ENCODE measurements around the gene GLTP. TPM values are rescaled to one million over a fixed set of nuclear protein-coding genes. Genes with fewer than 3 reads are reported as not detected.
"Not testable (repeated sequence)": the region's sequence is repeated elsewhere in the genome, so short reads cannot be mapped to it uniquely, and the experiment has no call there.

The GLTP gene, protein sequence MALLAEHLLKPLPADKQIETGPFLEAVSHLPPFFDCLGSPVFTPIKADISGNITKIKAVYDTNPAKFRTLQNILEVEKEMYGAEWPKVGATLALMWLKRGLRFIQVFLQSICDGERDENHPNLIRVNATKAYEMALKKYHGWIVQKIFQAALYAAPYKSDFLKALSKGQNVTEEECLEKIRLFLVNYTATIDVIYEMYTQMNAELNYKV
- total RNA-seq = 18.6 TPM
- long read RNA-seq, transcript GLTP-201 (5 exons, 2,356 nt) = major isoform, 118 of 131 reads
- long read RNA-seq, partial matches to known transcripts = 2 of 131 reads
- long read RNA-seq, other reads (novel, unspliced or antisense) = 11 of 131 reads

DNA sequence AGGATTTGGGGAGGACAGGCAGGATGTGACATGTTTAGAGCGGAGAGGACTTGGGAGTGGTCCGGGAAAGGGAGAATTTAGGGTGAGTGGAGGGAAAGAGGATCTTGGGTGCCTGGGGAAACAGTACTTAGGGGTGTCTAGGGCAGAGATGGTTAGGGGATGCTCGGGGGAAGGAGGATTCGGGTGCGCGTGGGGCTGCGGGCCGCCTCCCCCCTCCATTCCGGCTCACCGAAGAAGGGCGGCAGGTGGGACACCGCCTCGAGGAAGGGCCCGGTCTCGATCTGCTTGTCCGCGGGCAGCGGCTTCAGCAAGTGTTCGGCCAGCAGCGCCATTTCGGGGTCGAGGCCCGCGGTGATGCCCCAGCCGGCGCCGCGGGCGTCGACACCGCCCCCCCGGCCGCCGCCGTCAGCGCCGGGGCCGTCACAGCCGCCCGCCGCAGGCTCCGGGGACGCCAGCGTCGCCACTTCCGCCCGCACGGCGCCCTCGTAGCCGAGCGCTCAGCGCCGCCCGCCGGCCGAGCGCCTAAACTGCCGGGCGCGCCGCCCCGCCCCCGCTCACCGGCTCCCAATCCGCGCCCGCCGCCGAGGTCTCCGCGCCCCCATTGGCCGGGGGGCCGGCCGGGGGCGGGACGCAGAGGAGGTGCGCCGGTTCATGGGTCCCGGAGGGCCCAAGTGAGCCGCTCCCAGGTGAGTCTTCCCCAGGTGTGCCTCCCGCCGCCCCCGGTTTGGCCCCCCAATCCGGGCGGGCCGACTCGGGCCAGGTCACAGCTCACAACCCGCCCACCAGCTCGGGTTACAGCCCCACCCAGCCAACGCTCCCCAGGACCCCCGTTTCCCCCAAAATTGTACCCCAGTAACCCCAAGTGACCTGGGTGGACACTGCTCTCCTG lies at the start of gene GLTP:
GLTP (minus strand) TSS at position 499 of the 889 bp plus-strand sequence; CDS start at position 332, 167 bp downstream.
- ATAC-seq (ENCODE audit: poor library complexity) = peak; percentile 100
- DNase-seq = peak; percentile 92
- intact Hi-C loops (cut with DNase I) = loop anchor here (2.0 kb wide), 1 partner anchor 75 kb away; no protein-coding TSS in a partner anchor

DNA sequence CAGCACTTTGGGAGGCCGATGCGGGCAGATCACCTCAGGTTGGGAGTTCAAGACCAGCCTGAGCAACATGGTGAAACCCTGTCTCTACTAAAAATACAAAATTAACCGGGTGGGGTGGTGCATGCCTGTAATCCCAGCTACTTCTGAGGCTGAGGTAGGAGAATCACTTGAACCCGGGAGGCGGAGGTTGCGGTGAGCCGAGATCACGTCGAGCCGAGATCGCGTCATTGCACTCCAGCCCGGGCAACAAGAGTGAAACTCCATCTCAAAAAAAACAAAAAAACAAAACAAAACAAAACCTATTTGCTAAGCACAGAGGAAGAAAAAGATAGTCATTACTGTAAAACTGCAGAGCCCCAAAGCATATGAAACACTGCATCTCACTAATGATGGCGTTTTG lies 49.0 kb upstream of the GLTP start:
- intact Hi-C loops (cut with DNase I); ATAC-seq (ENCODE audit: poor library complexity); DNase-seq: not testable (repeated sequence)

DNA sequence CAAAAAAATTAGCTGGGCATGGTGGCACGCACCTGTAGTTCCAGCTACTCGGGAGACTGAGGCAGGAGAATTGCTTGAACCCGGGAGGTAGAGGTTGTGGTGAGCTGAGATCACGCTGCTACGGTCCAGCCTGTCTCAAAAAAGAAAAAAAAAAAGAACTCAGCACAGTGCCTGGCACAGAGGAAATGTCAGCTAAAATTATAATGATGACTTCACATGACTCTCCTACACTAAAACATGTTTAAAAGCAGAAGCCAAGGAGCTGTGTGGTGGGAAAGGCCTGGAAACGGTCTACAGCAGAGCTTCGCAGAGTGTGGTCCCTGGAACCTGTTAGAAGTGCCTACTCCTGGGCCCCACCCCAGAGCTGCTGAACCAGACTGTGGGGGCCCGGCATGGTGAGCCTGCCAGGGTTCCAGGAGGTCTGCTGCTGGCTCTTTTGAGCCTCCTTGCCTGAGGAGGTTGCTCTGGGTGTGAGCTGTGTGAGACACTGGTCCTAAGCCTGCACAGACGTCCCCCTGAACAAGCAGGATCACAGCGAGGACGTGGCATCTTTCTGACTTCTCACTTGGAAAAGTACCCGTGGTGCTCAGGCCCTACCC lies 47.8 kb upstream of the GLTP start:
- ATAC-seq (ENCODE audit: poor library complexity) (no peak), DNase-seq (no peak)

DNA sequence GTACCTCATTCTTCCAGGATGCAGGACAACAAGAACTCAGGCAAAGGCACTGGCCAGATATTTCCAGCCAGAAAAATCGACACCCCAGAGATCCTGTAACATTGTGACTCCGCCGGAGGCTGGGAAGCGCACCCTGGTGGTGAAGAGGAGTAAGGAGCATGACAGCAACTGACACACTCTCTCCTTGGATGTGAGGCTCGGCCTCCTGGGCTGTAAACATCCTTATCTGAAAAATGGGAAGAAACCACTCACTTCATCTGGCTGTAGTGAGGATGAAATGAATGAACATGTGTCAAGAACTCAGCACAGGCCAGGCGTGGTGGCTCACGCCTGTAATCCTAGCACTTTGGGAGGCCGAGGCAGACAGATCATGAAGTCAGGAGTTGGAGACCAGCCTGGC lies 47.3 kb upstream of the GLTP start:
- ATAC-seq (ENCODE audit: poor library complexity) (no peak), DNase-seq (no peak)
- intact Hi-C loops (cut with DNase I) = no loop called here

More for the DNA sequence above, 47.8 kb upstream of the GLTP start:
- intact Hi-C loops (cut with DNase I) = no loop called here

DNA sequence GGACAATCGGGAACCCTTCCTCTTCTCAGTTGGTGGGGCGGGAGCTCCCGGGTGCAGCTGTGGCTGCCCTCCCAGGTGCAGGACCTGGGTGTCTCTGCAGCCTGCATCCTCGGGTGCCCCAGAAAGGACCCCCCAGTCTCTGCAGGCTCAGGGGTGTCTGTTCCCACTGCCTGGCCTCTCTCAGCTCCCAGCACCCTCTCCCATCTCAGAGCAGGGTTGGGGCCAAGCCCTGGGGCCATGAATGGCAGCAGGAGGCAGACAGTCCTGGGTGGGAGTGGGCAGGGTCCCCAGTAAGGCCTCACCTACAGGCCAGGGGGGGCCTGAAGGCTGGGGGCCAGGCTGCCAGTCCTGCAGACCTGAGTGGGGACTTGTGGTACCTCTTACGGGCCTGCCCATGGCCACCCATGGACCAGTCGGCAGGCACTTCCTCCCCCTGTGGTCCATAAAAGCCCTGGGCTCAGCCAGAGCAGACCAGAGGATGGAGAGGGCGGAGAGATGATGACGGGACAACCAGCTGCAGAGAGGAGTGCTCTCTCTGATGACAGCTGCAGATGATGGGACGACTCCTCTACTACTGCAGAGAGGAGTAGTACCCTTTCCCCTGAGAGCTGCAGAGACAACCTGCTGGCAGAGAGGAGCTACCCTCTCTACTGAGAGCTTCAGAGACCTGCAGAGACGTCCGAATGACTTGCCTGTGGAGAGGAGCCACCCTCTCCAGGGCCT lies 46.3 kb upstream of the GLTP start:
- DNase-seq = no peak
- no peak for ATAC-seq (ENCODE audit: poor library complexity)
- intact Hi-C loops (cut with DNase I) = no loop called here

DNA sequence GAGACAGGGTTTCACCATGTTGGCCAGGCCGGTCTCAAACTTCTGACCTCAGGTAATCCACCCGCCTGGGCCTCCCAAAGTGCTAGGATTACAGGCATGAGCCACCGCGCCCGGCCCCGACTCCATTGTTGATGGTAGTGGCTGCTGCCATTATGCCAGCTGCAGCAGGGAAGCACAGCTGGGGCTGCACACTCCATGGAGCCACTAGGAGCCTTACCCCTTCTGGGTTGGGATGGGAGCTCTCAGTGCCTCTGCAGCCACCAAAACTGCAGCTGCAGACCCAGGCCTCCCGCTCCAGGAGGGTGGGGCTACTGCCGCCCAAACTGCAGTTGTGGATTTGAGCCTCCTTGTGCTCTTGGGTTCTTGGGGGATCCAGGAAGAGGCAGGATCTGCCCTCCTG lies 45.7 kb upstream of the GLTP start:
- intact Hi-C loops (cut with DNase I) = no loop called here
- DNase-seq = no peak
- ATAC-seq (ENCODE audit: poor library complexity) = no peak

DNA sequence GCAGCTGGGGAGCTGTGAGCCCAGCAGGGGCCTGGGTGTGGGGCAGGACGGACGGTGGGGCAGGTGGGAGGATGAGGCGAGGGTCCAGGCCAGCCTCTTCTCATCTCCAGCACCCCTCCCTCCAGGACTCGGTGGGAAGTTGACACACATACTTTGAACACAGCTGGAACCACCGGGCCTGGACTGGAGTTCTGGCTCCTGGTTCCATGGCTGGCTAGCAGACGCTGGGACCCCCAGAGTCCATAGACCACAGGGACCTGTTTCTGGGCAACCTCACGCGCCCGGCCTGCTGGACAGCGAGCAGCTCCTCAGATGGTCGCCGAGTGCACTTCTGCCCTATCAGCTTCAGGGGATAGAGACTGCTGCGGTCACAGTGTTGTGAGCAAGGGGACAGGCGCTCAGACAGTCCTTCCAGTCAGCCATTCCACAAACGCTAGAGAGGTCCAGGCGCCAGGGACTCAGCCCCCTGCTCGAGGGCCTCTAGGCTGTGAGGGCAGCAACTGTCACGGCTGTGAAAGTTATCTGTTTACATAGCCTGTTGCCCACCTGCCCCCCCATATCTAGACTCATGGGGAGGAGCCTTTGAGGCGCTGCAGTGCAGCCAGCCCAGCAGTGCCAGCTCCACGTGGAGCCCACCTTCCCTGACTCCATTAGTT lies 45.0 kb upstream of the GLTP start:
- intact Hi-C loops (cut with DNase I) = no loop called here
- DNase-seq (no peak), ATAC-seq (ENCODE audit: poor library complexity) (no peak)

DNA sequence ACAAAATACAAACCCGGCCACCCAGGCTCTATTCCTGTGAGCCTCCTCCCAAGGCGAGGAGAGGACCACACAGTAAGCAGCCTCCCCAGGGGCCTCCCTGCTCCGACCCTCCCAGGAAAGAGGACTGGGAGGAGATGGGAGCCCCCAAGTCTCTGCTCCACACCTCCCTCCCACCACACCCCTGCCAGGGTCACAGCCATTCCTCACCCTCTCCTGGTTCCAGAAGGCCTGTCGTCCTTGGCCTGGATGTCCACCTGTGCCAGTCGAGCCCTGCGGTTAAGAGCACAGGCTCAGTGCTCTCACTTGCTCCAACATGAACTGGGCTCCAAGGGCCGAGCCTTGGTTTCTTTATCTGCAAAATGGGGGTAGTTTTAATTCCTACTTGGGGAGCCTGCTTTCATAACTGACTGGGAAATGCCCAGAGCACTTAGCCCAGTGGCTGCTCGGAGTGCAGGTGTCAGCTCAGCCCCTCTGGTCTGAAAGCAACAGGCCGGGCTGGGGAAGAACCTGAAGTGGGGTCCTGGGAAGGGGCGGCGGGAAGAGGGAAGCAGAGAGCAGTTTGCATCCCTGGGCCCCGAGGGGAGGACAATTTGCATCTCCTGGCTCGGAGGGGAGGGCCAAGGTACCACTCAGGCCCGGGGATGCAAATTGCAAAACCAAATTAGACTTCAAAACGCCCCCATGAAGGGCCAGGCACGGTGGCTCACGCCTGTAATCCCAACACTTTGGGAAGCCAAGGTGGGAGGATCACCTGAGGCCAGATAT lies 43.3 kb upstream of the GLTP start:
- intact Hi-C loops (cut with DNase I) = no loop called here
- no peak for DNase-seq
- no peak for ATAC-seq (ENCODE audit: poor library complexity)

DNA sequence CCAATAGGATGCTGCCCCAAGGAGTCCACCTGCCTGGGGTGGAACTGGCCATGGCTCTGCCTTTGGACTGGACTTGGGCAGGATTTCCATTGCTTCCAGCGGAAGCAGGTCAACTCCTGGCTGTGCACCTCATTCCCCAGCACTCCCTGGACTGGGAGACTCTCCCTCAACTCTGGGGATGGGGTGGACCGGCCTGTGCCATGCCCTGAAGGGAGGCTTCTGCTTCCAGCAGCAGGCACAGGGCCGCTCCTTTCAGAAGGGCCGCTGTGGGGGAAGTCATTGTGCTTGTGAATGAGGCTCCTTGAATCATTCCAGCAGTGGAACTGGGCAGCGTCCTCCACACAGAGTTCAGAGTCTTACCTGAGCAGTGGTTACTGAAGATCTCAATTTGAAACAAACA lies 42.7 kb upstream of the GLTP start:
- ATAC-seq (ENCODE audit: poor library complexity) (no peak), DNase-seq (no peak)
- intact Hi-C loops (cut with DNase I) = no loop called here

DNA sequence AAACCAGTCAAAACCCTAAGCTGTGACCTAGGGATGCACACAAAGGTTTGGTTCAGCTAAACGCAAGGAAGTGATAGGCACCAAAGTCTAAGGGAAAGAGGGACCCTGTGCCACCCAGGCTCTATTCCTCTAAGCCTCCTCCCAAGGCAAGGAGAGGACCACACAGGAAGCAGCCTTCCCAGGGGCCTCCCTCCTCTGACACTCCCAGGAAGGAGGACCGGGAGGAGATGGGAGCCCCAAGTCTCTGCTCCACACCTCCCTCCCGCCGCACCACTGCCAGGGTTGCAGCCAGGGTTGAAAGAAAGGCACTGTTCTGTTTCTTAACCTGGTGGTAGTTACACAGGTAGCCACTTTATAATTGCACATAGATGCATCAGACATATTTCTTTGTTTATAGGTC lies 41.6 kb upstream of the GLTP start:
- no peak for ATAC-seq (ENCODE audit: poor library complexity)
- intact Hi-C loops (cut with DNase I) = no loop called here
- DNase-seq = no peak

DNA sequence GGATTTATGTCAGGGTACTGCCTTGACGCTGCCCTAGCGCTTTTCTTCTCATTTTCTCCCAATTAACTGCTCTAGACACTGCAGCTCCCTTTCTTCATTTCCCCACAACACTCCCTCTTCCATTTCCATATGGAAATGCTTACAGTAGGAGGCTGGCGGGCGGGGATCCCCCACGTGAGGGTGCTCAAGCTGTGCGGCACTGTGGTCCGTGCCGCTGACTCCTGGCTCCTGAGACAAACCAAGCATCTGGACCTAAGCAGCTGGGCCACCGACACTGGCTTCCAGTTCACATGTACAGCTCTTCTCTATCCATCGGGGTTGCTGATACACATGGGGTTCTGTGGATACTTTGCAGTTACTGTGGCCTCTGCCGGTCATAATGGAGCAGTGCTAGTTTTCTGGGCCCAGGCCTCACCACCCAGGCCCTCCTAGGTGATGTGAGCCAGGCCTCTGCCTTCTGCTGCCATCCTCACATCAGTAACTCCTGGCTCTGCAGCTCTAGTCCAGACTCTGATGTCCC lies 40.0 kb upstream of the GLTP start:
- no peak for DNase-seq
- no peak for ATAC-seq (ENCODE audit: poor library complexity)
- intact Hi-C loops (cut with DNase I) = no loop called here

DNA sequence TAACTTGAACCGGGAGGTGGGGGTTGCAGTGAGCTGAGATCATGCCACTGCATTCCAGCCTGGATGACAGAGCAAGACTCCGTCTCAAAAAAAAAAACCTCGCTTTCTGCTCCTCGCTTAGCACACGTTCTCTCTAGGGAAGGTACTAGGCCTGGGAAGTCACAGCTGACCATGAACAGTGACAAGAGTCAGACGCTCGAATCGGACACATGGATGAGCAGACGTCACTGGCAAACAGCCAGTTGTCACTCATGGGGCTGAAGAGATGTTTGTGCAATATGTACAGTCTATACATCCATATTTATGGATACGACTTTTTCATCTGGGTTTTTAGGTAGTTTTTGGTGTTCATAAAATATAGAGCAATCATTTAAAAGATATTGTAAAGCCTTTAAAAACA lies 39.1 kb upstream of the GLTP start:
- intact Hi-C loops (cut with DNase I) = no loop called here
- DNase-seq (no peak), ATAC-seq (ENCODE audit: poor library complexity) (no peak)

DNA sequence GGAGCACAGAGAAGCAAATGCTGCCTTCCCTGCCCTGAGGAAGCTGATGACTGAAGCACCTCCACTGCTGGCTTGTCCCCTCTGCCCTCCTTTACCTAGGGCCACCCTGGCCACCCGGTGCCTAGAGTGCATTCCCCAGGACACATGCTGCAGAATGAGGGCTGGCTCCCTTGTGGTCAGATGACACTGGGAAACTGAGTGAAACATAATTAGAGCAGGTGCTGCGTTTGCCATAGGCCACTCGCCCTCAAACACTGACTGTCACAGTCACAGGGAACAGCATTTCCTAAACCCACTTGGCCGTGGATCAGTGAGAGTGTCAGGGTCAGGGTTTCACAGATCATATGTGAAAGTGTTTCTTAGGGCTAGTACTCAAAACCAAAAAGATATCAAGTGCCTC lies 35.7 kb upstream of the GLTP start:
- intact Hi-C loops (cut with DNase I) = no loop called here
- DNase-seq (no peak), ATAC-seq (ENCODE audit: poor library complexity) (no peak)

DNA sequence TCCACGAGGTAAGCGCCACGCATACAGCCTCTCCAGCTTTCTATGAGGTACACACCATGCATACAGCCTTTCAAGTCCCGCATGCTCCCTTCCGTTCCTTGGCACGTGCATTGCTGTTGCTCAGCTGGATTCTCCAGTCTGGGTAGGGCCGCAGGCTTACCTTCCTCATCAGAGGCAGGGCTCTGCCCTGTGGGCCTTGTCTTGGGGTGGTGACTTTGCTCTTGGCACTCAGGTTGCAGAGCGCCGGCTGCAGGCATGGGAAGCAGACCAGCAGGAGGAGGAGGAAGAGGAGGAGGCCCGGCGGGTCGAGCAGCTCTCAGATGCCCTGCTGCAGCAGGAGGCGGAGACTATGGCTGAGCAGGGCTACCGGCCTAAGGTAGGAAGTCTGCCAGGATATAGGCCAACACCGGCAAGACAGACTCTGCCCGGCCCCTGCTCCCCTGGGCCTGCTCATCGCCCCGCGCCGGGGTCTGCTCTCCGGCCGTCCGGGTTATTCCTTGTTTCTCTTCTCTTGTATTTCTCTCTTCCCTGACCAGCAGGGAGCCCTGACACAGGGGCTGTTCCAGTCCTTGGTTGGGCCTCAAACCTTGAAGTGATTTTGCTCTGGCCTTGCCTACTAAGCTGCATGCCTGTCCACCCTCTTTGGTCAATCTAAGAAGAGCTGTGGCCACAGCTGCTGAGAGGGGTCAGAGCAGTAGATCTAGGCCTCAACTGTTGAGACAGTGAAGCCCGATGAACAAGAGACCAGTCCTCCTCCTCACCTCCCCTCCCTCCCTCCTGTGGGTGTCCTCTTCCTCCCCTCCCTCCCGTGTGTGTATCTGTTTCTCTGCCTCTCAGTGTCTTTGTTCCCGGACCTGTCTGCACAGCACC lies 35.1 kb upstream of the GLTP start:
- intact Hi-C loops (cut with DNase I) = no loop called here
- DNase-seq (no peak), ATAC-seq (ENCODE audit: poor library complexity) (no peak)

DNA sequence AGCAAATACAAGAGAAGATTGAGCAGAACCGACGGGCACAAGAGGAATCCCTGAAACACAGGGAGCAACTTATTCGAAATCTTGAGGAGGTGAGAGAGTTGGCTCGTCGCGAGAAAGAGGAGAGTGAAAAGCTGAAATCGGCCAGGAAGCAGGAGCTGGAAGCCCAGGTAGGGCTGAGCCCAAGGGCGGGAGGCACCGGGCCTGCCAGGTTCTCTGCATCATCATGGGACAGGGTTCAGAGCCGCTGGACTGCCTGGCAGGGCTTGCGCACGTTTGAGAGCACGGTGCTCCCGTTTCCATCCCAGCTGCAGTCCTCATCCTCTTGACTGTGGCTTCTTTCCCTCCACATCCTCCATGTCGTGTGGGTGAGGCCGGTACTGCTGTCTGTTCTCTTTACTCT lies 34.1 kb upstream of the GLTP start:
- intact Hi-C loops (cut with DNase I) = no loop called here
- ATAC-seq (ENCODE audit: poor library complexity) (no peak), DNase-seq (no peak)

DNA sequence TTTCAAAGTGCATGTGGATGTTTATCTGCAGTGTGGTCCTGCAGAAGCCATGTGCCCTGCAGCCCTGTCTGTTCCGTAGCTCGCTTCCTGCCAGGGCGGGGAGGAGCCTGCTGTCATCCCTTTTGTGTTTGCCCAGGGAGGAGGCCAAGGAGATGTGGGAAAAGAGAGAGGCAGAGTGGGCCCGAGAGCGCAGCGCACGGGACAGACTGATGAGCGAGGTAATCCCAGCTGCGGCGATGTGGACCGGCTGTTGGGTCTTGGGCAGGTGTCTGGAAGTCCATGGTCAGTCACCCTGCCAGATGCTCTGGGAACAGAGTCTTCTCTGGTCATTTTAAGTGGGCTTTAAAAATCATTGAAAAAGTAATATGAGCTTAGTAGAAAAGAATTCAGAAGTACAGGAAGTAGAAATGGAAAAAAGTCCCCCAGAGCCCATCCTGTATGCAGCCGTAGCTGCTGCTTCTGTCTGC lies 32.5 kb upstream of the GLTP start:
- DNase-seq = no peak
- intact Hi-C loops (cut with DNase I) = no loop called here

DNA sequence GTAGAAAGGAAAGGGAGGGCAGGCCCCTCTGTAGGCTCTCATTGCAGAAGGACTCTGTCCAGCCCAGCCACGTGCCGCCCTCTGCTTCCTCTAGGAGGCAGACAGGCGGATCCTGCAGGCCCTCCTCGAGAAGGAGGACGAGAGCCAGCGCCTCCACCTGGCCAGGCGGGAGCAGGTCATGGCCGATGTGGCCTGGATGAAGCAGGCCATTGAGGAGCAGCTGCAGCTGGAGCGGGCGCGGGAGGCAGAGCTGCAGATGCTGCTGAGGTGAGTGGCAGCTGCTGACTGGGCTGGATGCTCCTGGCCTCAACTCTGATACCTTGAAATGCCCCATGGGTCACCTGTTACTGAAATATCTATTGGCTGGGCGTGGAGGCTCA lies 30.6 kb upstream of the GLTP start:
- no peak for DNase-seq
- ATAC-seq (ENCODE audit: poor library complexity) = no peak
- intact Hi-C loops (cut with DNase I) = no loop called here

More for the DNA sequence above, 32.5 kb upstream of the GLTP start:
- ATAC-seq (ENCODE audit: poor library complexity) = no peak
